Measurements from ENCODE around the gene UQCRC1.

GRCh38 chr3:48633256-48633655 lies 23.8 kb upstream of the UQCRC1 start:
- no peak for TF ChIP-seq CTCF (IDR thresholded peaks at IDR 0.05)
- no peak for TF ChIP-seq POLR2A (IDR thresholded peaks at IDR 0.05)
- no peak for TF ChIP-seq POLR2AphosphoS5 (IDR thresholded peaks at IDR 0.05)
- TF ChIP-seq EP300 (IDR thresholded peaks at IDR 0.05): no peak

All from upper lobe of left lung (tissue), 4 donors.